NCI-H510A treated with DMSO at 0.1 percent for 48 hours (cell line): ENCODE results near the gene GCLM.
A peak's percentile ranks its signal among the peaks of the same experiment; 100 is the strongest.
"Not testable (repeated sequence)": the region's sequence is repeated elsewhere in the genome, so short reads cannot be mapped to it uniquely, and the experiment has no call there.

Experiments used
- DNase-seq: peaks from one replicate; lab custom pipeline; 2025; lab: John Stamatoyannopoulos, UW

GCLM gene, protein sequence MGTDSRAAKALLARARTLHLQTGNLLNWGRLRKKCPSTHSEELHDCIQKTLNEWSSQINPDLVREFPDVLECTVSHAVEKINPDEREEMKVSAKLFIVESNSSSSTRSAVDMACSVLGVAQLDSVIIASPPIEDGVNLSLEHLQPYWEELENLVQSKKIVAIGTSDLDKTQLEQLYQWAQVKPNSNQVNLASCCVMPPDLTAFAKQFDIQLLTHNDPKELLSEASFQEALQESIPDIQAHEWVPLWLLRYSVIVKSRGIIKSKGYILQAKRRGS

DNA sequence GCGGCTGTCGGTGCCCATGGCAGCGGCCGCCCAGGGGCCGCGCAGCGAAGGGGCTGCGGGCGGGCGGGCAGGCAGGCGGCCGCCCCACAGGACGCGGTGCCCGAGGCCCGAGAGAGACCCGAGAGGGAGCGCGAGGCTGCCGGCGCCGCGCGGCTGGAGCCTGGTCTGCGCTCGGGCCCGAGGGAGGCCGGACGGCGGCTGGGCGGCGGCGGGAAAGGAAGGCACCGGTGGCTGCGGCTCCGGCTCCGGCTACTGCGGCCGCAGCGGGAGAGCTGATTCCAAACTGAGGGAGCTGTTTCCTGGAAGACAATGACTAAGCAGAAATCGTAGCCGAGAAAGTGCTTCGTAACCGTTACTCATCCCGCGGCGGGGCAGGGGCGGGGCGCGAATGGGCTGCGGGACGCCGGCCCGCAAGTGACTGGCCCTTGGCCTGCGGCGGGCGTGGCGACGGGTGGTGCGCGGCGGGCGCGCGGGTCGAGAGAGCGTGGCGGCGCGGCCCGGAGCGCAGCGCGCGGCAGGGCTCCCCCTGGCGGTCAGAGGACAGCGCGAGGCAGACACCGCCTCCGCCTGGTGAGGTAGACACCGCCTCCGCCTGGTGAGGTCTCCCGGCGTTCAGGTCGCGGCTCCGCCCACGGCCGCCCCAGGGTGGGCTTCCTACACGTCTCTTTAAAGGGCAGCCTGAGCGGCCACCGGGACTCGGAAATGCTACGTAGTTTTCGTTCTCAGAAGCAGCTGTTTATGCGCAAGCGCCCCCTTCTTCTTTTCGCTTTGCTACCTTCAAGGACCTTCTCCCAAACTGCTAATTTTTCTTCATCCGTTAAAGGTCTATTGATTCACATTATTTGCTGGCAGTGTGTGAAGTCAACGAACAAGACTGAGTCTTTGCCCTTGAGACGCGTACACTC is at the start of gene GCLM:
Gene GCLM, minus strand, starts transcription at position 285 of the 905 bp plus-strand sequence. Its CDS starts 267 bp downstream, at position 18.
- DNase-seq, result peak; percentile 96

- DNase-seq, result no peak
Observed at GRCh38 chr1:93958726-93959100, 49.5 kb upstream of the GCLM start.

DNA sequence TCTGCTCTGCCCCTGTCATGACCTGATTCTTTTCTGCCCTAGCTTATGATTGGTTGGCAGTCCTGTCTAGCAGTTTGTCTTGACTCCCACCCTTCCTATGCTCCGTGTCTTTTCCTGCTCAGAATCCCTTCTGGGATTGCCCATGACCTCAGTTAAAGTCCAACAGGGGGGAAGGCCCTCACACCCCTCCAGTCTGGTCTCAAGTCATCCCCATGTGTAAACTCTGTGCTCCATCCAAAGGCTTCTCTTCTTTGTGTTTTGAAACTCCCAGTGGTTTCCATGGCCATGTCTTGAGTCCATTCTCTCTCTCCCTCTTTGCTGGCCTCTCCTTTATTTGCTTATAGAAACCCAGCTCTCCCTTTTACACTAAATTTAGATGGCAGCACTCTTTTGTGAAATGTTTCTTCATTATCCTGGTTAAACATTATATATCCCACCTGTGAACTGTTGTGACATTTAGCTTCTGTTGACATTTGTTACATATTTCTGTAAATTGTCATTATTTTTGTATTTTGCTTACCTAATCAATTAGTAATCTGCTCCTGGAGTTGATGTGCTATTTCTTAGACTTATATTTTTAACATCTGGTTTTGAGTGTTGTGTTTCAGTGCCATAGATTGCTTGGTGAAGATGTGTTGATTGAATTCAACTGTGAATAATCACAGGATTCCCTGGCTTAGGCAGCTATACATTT is 48.9 kb upstream of the GCLM start:
- no peak for DNase-seq

DNA sequence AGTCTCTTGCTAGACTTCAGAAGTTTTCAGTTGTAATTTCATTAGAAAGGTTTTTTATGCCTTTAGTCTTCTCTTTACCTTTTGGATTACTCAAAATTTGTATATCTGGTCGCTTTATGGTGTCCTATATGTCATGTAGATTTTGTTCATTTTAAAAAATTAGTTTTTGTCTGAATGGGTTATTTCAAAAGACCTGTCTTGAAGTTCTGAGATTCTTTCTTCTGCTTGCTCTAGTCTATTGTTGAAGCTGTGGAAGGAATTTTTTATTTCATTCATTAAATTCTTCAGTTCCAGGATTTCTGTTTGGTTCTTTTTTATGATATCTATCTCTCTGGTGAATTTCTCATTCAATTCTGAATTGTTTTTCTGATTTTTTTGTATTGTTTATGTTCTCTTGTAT is 46.5 kb upstream of the GCLM start:
- no peak for DNase-seq

DNA sequence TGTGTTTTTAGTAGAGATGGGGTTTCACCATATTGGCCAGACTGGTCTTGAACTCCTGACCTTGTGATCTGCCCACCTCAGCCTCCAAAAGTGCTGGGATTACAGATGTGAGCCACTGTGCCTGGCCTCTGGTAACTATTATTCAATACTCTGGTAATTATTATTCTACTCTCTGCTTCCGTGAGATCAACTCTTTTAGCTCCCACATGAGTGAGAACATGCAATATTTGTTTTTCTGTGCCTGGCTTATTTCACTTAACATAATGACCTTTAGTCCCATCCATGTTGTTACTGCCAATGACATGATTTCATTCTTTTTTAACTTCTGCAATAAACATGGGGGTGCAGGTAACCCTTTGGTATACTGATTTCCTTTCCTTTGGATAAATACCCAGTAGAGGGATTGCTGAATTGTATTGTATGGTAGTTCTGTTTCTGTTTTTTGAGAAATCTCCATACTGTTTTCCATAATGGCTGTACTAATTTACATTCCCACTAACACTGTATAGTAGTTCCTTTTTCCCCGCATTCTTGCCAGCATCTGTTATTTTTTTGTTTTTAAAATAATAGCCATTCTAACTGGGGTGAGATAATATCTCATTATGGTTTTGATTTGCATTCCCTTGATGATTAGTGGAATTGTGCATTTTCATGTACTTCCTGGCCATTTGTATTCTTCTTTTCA is 37.9 kb upstream of the GCLM start:
- not testable (repeated sequence) for DNase-seq

DNA sequence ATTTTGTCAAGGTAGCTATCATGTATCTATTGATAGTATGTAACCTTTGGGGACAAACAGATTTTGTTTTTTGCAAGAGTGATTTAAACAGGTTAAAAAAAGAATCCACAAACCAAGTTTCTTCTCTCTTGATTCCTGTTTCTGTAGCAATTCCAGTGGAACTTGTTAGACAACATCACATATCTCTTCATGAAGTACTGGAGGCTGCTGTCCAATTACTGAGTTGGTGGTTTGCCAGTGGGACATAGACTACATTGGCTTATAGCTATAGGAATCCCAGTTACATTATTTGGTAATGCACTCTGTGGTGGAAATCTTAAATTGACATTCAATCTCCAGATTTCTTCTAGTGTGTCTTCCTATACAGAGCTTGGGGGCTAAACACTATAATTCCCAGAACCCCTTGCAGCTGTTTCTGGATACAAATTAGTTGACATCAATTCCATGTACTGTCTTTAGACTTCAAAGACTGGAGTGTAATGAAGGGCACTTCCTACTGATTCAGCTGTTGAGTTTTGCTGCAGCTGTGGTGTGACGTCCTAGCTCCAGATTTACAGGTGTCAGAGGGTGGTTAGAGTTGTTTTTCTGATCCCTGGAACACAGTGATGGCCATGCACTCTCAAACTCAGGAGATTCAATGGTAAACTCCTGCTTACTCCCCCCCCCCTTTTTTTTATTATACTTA is 29.4 kb upstream of the GCLM start:
- DNase-seq, result no peak

DNA sequence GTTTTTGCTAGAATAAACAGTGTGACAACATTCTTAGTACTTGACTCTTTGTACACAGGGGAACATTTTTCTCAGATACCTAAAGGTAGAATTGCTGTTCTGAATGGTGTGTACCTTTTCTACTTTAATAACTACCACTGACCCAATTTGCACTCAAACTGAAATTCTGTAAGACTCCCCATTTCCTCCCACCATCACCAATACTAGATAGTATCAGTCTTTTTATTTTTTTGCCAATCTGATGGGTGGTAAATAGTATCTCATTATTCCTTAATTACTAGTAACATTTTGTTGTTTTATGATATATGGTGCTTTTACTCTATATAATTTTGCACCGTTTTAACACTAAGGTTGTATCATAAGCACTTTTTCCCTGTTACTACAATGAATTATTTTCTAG is 28.8 kb upstream of the GCLM start:
- DNase-seq, result no peak

- no peak for DNase-seq
Observed at GRCh38 chr1:93925206-93925605, 16.0 kb upstream of the GCLM start.

DNA sequence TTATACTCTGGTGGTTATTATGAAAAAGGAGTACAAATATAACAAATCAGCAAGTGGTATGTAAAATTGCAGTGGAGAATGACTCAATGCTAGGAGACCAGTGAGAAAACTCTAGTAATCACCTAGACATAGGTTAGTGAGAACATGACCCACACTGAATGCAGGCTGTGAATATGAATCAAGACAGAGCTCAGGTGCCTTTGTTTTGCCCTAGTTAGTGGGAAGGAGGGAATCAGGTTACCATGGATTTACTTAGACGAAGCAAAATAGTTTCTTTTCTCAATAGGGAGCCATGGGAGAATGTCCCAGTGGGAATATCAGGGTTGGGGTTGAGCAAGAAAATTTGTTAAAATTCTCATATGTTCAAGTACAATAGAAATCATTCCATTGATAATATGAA is 10.6 kb upstream of the GCLM start:
- no peak for DNase-seq

GRCh38 chr1:93917302-93917701 is 8.1 kb upstream of the GCLM start:
- DNase-seq, result no peak

DNA sequence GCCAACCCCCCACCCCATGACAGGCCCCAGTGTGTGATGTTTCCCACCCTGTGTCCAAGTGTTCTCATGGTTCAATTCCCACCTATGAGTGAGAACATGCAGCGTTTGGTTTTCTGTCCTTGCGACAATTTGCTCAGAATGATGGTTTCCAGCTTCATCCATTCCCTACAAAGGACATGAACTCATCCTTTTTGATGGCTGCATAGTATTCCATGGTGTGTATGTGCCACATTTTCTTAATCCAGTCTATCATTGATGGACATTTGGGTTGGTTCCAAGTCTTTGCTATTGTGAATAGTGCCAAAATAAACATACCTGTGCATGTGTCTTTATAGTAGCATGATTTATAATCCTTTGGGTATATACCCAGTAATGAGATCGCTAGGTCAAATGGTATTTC is 1.6 kb upstream of the GCLM start:
- not testable (repeated sequence) for DNase-seq

GRCh38 chr1:93910305-93910704 is 1.1 kb upstream of the GCLM start:
- no peak for DNase-seq

DNA sequence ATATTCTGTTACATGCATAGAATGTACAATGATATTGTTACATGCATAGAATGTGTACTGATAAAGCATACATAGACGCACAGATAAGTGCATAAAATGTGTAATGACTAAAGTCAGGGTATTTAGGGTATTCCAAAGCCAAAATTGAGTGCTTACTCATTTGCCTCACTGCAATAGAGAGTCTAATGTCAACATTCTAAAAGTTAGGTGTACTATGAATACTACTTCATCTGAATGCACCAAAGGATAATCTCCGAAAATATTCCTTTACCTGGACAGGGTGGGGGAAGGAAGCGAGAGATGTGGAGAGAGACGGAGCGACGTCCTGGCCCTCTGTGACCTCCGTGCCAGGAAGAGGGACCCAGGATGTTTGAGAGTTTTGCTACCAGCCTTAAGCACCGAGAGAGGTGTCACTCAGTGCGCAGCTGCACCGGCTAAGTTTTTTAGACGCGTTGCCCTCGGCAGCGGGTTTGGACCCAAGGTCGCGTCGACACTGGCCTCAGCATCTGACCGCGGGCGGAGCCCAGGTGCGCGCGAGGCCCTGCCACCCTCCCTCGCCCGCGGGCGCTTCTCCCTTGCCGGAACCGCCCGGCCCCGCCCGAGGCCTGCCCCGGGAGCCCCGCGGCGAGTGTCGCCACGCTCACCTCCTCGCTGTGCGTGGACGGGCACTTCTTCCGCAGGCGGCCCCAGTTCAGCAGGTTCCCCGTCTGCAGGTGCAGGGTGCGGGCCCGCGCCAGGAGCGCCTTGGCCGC is 660 bp downstream of the GCLM start:
- peak; percentile 62 for DNase-seq

DNA sequence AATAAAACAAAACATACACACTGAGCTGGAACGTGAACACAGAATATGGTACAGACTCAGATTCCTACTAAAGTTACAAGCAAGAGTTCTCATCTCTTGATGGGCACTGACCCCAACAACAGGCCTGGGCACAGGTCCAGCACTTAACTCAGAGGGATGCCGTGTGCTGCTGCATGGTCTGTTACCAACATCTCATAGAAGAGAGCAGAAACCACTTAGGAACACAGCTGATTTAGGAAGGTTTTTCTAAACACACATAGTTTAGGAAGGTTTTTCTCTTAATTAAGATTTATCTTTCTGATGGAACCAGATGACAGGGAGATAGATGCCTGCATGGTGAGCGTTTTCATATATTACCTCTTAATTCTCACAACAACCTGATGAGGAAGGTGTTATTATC is 1.5 kb downstream of the GCLM start:
- peak; percentile 62 for DNase-seq

DNA sequence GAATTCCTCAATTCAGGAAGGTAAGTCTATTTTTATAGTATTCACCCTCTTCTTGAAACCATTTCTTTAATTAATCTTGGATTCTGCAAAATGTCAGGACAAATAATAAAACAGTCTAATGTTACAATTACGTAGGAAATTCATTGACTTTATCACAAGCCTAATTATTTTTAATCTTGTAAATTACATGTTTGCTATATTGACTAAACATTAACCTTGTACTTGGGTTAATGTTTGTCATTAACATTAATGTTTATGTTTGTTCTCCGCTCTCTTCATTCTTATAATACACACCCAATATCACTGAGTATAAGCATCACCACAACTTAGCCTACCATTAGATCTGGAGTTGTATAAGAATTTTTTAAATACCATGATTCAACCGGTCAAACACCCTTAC is 2.8 kb downstream of the GCLM start:
- DNase-seq, result no peak

DNA sequence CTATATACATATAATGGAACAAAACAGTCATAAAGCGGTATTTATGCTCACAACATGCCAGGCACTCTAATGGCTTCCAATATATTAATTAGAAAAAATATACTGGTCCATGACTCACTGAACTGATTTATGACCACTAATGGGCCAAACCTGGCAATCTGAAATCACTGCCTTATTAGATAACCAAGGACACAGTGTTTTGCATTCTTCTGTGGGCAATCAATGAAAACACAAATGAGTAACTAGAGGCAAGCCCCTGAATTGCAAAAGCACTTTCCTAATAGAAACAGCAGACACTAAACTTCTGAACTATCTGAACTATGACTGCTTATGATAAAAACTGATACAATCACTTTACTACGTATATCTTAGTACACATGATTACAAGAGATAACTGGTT is 3.5 kb downstream of the GCLM start:
- no peak for DNase-seq

DNA sequence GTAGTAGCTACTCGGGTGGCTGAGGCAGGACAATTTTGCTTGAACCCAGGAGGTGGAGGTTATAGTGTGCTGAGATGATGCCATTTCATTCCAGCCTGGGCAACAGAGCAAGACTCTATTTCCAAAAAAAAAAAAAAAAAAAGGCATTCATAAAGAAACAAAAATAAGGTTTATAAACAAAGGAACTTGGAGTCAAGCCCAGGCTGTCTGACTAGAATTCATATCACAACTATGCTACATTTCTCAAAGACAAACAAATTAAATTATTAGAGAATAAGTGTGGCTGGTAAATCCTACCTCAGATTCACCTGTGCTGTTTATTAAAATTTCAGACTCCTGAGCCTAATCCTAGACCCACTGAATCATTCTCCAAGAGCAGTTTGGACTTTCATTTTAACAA is 4.2 kb downstream of the GCLM start:
- DNase-seq, result no peak

DNA sequence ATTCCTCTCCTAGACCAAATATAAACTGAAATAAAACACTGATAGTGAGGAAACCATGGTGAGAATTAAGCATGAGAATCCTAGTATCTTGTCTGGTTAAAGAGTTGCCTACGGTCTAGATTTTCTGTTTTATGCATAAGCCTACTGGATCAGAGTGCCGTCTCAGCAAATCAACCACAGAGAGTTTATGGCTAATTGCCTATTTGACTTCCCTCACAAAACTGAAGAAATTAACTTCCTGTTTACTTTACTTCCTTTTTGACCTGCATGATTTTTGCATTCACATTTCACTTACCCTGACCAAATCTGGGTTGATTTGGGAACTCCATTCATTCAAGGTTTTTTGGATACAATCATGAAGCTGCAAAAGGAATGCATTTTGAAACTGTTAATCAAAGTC is 5.0 kb downstream of the GCLM start:
- peak; percentile 16 for DNase-seq

GRCh38 chr1:93900723-93901504 is 8.3 kb downstream of the GCLM start:
- DNase-seq, result no peak

GRCh38 chr1:93899543-93900207 is 9.6 kb downstream of the GCLM start:
- no peak for DNase-seq
